ENCODE results near the gene FBXO38. TPM values are rescaled to one million over a fixed set of nuclear protein-coding genes. Genes with fewer than 3 reads are reported as not detected.

The FBXO38 gene
- total and polyA plus RNA-seq, 2 experiments from 2014 or later = 24.2 to 42.9 TPM

DNA sequence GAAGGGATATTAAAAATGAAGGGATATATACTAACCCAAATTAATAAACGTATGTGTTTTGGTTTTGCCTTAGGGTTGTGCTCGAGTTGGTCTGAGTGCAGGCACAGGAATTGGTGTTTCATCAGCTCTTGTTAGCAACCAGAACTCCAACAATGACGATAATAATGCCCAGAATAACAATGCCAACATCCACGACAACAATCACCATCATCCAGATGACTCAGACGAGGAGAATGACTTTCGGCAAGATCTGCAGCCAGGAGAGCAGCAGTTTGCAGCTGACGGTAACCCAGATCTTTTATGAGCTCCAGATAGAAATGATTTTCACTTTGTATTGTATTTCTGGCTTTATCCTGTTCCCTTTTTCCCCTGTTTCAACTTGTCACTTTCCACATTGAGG is 33.2 kb downstream of the FBXO38 start:
- H3K9me3 ChIP-seq (ENCODE audit: low read depth) = no peaks in the 10 kb centered on the region
- TF ChIP-seq, protein P1, sequence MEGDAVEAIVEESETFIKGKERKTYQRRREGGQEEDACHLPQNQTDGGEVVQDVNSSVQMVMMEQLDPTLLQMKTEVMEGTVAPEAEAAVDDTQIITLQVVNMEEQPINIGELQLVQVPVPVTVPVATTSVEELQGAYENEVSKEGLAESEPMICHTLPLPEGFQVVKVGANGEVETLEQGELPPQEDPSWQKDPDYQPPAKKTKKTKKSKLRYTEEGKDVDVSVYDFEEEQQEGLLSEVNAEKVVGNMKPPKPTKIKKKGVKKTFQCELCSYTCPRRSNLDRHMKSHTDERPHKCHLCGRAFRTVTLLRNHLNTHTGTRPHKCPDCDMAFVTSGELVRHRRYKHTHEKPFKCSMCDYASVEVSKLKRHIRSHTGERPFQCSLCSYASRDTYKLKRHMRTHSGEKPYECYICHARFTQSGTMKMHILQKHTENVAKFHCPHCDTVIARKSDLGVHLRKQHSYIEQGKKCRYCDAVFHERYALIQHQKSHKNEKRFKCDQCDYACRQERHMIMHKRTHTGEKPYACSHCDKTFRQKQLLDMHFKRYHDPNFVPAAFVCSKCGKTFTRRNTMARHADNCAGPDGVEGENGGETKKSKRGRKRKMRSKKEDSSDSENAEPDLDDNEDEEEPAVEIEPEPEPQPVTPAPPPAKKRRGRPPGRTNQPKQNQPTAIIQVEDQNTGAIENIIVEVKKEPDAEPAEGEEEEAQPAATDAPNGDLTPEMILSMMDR (IDR thresholded peaks at IDR 0.05; ENCODE audit: low read depth, low read length) = no peak
- peak overlapping the region; percentile 11 for H3K27ac ChIP-seq
- H3K27me3 ChIP-seq = no peaks in the 10 kb centered on the region
- H3K4me3 ChIP-seq = no peak overlapping the region
- H3K36me3 ChIP-seq = peaks cover 51% of the 10 kb centered on the region
- peak in 1 of 2 donors; percentile 73 for DNase-seq (ENCODE audit: low read depth in 1 of 2, low spot score in 1 of 2)
- H3K4me1 ChIP-seq (ENCODE audit: low read depth) = peaks cover 17% of the 10 kb centered on the region

DNA sequence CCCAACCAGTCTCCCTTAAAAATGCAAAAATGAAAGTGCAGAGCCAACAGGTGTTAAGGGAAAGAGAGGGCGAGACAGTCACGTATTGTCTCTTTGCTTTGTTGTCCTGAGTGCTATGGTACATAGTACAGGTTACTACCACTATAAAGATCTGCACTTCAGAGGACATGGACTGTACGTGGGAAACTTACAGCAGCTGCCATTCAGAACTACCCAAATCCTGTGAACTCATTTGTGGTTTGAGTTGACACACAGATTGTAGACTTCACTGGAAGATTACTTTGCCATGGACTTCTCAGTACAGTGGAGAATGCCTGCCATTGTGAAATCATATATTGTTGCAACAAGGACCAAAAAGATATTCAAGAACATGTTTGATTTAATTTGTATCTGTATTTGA is 34.8 kb downstream of the FBXO38 start:
- Histone ChIP-seq H3K27ac (peak overlapping the region; percentile 52), H3K4me1 (ENCODE audit: low read depth) (peaks cover 17% of the 10 kb centered on the region), H3K9me3 (ENCODE audit: low read depth) (no peaks in the 10 kb centered on the region), H3K4me3 (no peak overlapping the region), H3K36me3 (peaks cover 61% of the 10 kb centered on the region), H3K27me3 (no peaks in the 10 kb centered on the region)
- TF ChIP-seq, protein P1 (IDR thresholded peaks at IDR 0.05; ENCODE audit: low read depth, low read length) = no peak
- DNase-seq (ENCODE audit: low read depth in 1 of 2, low spot score in 1 of 2) = peak in 1 of 2 donors; percentile 26

DNA sequence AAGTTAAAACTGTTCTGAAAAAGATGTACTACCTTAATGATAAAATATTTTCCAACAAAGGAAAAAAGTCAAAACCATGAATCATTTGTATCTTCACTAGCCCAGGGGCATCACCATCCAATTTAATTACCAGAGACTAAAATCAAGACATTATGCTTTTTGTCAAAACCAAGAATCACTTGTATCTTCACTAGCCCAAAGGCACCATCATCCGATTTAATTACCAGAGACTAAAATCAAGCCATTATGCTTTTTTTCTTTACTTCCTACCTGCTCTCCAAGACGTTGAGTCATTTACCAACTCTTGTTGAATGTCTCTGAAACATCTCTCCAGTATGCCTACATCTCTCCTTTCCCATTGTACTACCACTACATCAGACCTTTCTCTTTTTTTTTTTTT is 37.9 kb downstream of the FBXO38 start:
- Histone ChIP-seq H3K4me3 (no peak overlapping the region), H3K36me3 (peaks cover 74% of the 10 kb centered on the region), H3K27me3 (no peaks in the 10 kb centered on the region), H3K9me3 (ENCODE audit: low read depth) (no peaks in the 10 kb centered on the region), H3K27ac (no peak overlapping the region), H3K4me1 (ENCODE audit: low read depth) (no peaks in the 10 kb centered on the region)
- TF ChIP-seq, protein P1 (IDR thresholded peaks at IDR 0.05; ENCODE audit: low read depth, low read length) = no peak
- DNase-seq (ENCODE audit: low read depth in 1 of 2, low spot score in 1 of 2) = no peak

DNA sequence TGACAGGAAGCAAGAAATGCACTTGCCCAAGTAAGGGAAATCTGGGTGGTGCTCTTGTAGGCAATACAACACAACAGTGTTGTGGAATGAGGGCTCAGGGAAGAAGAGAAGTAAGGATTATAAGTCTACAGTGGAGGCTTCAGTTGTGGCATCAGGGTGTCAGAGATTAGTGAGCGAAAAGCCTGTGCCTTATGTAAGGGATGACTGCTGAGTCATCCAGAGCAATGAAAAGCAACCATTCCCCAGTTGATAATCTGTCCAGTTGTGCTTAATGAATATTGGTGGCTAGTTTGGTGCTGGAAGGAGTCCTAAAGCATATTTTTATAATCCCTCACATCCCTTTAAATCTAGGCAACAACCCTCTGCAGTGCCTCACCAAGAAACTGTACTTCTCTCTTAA is 42.0 kb downstream of the FBXO38 start:
- H3K27ac ChIP-seq = no peak overlapping the region
- H3K27me3 ChIP-seq = no peaks in the 10 kb centered on the region
- no peak overlapping the region for H3K4me3 ChIP-seq
- DNase-seq (ENCODE audit: low read depth in 1 of 2, low spot score in 1 of 2) = peak in 1 of 2 donors; percentile 6
- TF ChIP-seq, protein P1 (IDR thresholded peaks at IDR 0.05; ENCODE audit: low read depth, low read length) = no peak
- peaks cover 7% of the 10 kb centered on the region for H3K4me1 ChIP-seq (ENCODE audit: low read depth)
- H3K36me3 ChIP-seq = peaks cover 64% of the 10 kb centered on the region
- H3K9me3 ChIP-seq (ENCODE audit: low read depth) = no peaks in the 10 kb centered on the region

DNA sequence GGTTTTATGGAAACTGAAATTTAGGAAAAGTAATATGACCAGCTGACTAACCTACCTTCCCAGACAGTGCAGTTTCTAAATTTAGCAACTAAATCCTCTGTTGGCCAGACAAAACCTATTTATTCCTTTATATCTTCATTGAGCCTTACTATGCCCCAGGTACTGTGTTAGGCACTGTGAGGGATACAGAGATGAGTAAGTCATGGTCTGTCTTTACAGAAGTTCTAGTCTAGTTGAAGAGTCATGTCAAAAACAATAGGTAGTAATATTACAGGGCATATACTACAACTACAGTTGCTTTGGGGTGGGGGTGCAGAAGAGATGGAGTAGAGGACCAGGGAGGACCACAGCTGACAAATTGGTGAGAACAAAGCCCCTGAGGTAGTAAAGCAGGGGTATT is 42.8 kb downstream of the FBXO38 start:
- no peaks in the 10 kb centered on the region for H3K27me3 ChIP-seq
- TF ChIP-seq, protein P1 (IDR thresholded peaks at IDR 0.05; ENCODE audit: low read depth, low read length) = no peak
- no peak overlapping the region for H3K4me3 ChIP-seq
- DNase-seq (ENCODE audit: low read depth in 1 of 2, low spot score in 1 of 2) = no peak
- peak overlapping the region; percentile 67 for H3K27ac ChIP-seq
- H3K36me3 ChIP-seq = peaks cover 64% of the 10 kb centered on the region
- no peaks in the 10 kb centered on the region for H3K9me3 ChIP-seq (ENCODE audit: low read depth)
- H3K4me1 ChIP-seq (ENCODE audit: low read depth) = peaks cover 7% of the 10 kb centered on the region
